ENCODE data around the gene FNDC10. TPM values are rescaled to one million over a fixed set of nuclear protein-coding genes. Genes with fewer than 3 reads are reported as not detected.

The FNDC10 gene
- total and polyA plus RNA-seq, 10 of the 15 experiments (the other 5 are each of a cell fraction or from before 2014, with no cell fraction given) = 0.05 to 1.3 (median 0.25) TPM; not detected in 4

DNA sequence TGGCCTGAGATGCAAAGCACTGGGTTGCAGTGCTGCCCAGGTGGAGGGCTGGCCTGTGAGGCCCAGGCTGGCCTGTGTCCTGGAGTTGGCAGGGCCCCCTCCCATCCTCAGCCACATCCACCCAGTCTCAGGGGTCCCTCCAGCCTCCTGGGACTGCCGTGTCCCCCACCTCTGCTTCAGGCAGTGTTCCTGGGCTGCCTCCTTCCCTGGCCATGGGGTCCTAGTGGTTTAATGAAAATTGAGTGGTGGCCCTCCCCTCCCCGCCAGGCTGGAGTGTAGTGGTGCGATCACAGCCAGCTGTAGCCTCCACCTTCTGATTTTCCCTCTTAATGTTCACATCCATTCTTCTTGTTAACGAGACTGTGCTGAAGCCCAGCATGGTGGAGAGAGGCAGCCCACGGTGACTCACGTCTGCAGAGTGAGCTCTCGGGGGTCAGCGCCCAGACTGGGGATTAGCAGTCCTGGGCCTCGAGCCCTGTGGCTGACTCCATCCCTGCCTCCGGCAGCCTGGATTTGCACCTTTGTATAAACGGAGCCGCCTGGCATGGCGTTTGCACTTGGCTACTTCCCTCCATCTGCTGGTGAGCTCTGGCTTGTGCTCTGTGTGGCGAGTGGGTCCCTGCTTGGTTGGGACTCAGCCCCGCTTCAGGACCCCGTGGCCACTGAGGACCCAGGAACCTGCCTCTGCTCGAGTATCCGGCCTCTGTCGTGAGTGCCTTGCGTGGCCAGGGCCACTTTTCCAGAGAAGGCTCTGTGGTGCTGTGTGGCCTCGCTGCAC is 22.3 kb upstream of the FNDC10 start (continued):
- TF ChIP-seq, protein P1, sequence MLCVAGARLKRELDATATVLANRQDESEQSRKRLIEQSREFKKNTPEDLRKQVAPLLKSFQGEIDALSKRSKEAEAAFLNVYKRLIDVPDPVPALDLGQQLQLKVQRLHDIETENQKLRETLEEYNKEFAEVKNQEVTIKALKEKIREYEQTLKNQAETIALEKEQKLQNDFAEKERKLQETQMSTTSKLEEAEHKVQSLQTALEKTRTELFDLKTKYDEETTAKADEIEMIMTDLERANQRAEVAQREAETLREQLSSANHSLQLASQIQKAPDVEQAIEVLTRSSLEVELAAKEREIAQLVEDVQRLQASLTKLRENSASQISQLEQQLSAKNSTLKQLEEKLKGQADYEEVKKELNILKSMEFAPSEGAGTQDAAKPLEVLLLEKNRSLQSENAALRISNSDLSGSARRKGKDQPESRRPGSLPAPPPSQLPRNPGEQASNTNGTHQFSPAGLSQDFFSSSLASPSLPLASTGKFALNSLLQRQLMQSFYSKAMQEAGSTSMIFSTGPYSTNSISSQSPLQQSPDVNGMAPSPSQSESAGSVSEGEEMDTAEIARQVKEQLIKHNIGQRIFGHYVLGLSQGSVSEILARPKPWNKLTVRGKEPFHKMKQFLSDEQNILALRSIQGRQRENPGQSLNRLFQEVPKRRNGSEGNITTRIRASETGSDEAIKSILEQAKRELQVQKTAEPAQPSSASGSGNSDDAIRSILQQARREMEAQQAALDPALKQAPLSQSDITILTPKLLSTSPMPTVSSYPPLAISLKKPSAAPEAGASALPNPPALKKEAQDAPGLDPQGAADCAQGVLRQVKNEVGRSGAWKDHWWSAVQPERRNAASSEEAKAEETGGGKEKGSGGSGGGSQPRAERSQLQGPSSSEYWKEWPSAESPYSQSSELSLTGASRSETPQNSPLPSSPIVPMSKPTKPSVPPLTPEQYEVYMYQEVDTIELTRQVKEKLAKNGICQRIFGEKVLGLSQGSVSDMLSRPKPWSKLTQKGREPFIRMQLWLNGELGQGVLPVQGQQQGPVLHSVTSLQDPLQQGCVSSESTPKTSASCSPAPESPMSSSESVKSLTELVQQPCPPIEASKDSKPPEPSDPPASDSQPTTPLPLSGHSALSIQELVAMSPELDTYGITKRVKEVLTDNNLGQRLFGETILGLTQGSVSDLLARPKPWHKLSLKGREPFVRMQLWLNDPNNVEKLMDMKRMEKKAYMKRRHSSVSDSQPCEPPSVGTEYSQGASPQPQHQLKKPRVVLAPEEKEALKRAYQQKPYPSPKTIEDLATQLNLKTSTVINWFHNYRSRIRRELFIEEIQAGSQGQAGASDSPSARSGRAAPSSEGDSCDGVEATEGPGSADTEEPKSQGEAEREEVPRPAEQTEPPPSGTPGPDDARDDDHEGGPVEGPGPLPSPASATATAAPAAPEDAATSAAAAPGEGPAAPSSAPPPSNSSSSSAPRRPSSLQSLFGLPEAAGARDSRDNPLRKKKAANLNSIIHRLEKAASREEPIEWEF (IDR thresholded peaks at IDR 0.05; ENCODE audit: insufficient replicate concordance, low read depth, low read length) = no peak
- TF ChIP-seq, protein P2, sequence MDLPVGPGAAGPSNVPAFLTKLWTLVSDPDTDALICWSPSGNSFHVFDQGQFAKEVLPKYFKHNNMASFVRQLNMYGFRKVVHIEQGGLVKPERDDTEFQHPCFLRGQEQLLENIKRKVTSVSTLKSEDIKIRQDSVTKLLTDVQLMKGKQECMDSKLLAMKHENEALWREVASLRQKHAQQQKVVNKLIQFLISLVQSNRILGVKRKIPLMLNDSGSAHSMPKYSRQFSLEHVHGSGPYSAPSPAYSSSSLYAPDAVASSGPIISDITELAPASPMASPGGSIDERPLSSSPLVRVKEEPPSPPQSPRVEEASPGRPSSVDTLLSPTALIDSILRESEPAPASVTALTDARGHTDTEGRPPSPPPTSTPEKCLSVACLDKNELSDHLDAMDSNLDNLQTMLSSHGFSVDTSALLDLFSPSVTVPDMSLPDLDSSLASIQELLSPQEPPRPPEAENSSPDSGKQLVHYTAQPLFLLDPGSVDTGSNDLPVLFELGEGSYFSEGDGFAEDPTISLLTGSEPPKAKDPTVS (IDR thresholded peaks at IDR 0.05; ENCODE audit: low read depth, low read length) = no peak
- TF ChIP-seq NBN (IDR thresholded peaks at IDR 0.05) (no peak), KDM1A (IDR thresholded peaks at IDR 0.05; ENCODE audit: borderline replicate concordance) (no peak), HCFC1 (IDR thresholded peaks at IDR 0.05; ENCODE audit: low read length) (no peak)
- TF ChIP-seq, protein P3, sequence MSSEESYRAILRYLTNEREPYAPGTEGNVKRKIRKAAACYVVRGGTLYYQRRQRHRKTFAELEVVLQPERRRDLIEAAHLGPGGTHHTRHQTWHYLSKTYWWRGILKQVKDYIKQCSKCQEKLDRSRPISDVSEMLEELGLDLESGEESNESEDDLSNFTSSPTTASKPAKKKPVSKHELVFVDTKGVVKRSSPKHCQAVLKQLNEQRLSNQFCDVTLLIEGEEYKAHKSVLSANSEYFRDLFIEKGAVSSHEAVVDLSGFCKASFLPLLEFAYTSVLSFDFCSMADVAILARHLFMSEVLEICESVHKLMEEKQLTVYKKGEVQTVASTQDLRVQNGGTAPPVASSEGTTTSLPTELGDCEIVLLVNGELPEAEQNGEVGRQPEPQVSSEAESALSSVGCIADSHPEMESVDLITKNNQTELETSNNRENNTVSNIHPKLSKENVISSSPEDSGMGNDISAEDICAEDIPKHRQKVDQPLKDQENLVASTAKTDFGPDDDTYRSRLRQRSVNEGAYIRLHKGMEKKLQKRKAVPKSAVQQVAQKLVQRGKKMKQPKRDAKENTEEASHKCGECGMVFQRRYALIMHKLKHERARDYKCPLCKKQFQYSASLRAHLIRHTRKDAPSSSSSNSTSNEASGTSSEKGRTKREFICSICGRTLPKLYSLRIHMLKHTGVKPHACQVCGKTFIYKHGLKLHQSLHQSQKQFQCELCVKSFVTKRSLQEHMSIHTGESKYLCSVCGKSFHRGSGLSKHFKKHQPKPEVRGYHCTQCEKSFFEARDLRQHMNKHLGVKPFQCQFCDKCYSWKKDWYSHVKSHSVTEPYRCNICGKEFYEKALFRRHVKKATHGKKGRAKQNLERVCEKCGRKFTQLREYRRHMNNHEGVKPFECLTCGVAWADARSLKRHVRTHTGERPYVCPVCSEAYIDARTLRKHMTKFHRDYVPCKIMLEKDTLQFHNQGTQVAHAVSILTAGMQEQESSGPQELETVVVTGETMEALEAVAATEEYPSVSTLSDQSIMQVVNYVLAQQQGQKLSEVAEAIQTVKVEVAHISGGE (CRISPR knock-in tag; IDR thresholded peaks at IDR 0.05) = no peak
